Parathyroid adenoma (tissue), 2 donors: ENCODE measurements around the gene TBXAS1.

Source experiments
- H2AFZ ChIP-seq: fragments of 300-600 bp; sonication (generic); one replicate; pipeline ENCODE4 v1.7.0; 2017; ENCODE audit warnings: antibody characterized with exemption, mild to moderate bottlenecking
- H3K27ac ChIP-seq: fragments of 300-600 bp; sonication (generic); one replicate; pipeline ENCODE4 v1.7.0; 2017
- H3K27me3 ChIP-seq: fragments of 300-600 bp; sonication (generic); one replicate; pipeline ENCODE4 v1.7.0; 2017; ENCODE audit warnings: low read length; ENCODE audit not compliant: control insufficient read depth, insufficient read depth
- H3K36me3 ChIP-seq: fragments of 300-600 bp; sonication (generic); one replicate; pipeline ENCODE4 v1.7.0; 2017; ENCODE audit warnings: low read length; ENCODE audit not compliant: control insufficient read depth, insufficient read depth
- H3K4me1 ChIP-seq: fragments of 300-600 bp; sonication (generic); one replicate; pipeline ENCODE4 v1.7.0; 2017; ENCODE audit warnings: control low read depth
- H3K4me2 ChIP-seq: fragments of 300-600 bp; sonication (generic); one replicate; pipeline ENCODE4 v1.7.0; 2017; ENCODE audit warnings: low read length
- H3K4me3 ChIP-seq: fragments of 300-600 bp; sonication (generic); one replicate; pipeline ENCODE4 v1.7.0; 2017; ENCODE audit warnings: low read depth, low read length
- H3K79me2 ChIP-seq: fragments of 300-600 bp; sonication (generic); one replicate; pipeline ENCODE4 v1.7.0; 2017; ENCODE audit warnings: control low read depth
- H3K9ac ChIP-seq: fragments of 300-600 bp; sonication (generic); one replicate; pipeline ENCODE4 v1.7.0; 2017; ENCODE audit warnings: mild to moderate bottlenecking
- H3K9me3 ChIP-seq: fragments of 300-600 bp; sonication (generic); one replicate; pipeline ENCODE4 v1.7.0; 2017; ENCODE audit warnings: low read length; ENCODE audit not compliant: control insufficient read depth
- TF ChIP-seq, protein P1 (sequence below): fragments of 300-600 bp; sonication (generic); IDR thresholded peaks from one replicate; pipeline ENCODE4 v1.7.0; 2017; ENCODE audit warnings: antibody characterized with exemption, mild to moderate bottlenecking
- donor health status: primary hyperparathyroidism.

TBXAS1 gene

DNA sequence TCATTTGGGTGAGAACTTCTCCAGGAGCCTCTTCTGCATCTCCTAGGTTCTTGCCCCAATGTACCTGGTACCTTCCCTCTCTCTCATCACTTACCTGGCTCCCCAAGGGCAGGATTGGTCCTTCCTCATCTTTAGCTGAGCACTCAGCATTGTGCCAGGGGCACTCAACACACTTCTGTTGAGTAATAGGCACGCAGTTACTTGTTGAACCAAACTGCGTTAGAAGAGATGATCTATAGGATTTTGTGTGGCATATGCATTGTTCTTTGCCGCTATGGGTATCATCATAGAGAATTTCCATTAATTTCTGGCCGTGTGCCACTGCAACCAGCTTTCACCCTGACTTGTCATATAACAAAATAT lies 16.4 kb downstream of the TBXAS1 start:
- H3K9ac ChIP-seq: no peak overlapping the region
- H3K4me3 ChIP-seq: no peak overlapping the region
- no peaks in the 10 kb centered on the region for H3K36me3 ChIP-seq
- no peaks in the 10 kb centered on the region for H3K9me3 ChIP-seq
- no peaks in the 10 kb centered on the region for H3K27me3 ChIP-seq
- no peak overlapping the region for H3K27ac ChIP-seq
- no peaks in the 10 kb centered on the region for H3K4me1 ChIP-seq
- no peaks in the 10 kb centered on the region for H3K79me2 ChIP-seq
- no peak overlapping the region for H3K4me2 ChIP-seq
- TF ChIP-seq, protein P1, sequence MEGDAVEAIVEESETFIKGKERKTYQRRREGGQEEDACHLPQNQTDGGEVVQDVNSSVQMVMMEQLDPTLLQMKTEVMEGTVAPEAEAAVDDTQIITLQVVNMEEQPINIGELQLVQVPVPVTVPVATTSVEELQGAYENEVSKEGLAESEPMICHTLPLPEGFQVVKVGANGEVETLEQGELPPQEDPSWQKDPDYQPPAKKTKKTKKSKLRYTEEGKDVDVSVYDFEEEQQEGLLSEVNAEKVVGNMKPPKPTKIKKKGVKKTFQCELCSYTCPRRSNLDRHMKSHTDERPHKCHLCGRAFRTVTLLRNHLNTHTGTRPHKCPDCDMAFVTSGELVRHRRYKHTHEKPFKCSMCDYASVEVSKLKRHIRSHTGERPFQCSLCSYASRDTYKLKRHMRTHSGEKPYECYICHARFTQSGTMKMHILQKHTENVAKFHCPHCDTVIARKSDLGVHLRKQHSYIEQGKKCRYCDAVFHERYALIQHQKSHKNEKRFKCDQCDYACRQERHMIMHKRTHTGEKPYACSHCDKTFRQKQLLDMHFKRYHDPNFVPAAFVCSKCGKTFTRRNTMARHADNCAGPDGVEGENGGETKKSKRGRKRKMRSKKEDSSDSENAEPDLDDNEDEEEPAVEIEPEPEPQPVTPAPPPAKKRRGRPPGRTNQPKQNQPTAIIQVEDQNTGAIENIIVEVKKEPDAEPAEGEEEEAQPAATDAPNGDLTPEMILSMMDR: no peak
- H2AFZ ChIP-seq: no peak overlapping the region

DNA sequence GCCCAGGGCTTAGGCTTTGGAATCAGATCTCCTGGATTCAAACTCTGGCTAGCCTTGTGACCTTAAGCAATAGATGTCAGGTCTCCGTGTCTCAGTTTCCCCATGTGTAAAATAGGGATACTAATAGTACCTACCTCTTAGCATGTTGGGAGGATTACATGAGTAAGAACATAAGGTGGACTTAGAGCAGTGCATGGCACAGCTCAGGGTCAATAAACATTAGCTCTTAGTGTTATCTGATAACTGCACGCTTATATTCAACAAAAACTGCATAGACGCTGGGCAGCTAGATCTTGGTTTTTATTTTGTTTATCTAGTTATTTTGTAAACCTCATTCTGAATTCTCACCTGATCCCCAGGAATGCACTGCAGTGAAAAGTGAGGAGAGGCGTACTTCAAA lies 17.2 kb downstream of the TBXAS1 start:
- Histone ChIP-seq H3K9me3 (no peaks in the 10 kb centered on the region), H3K4me3 (no peak overlapping the region), H3K27me3 (no peaks in the 10 kb centered on the region), H3K27ac (no peak overlapping the region), H3K4me1 (no peaks in the 10 kb centered on the region), H3K4me2 (no peak overlapping the region), H3K36me3 (no peaks in the 10 kb centered on the region), H2AFZ (no peak overlapping the region), H3K9ac (no peak overlapping the region), H3K79me2 (no peaks in the 10 kb centered on the region)
- TF ChIP-seq, protein P1: no peak

DNA sequence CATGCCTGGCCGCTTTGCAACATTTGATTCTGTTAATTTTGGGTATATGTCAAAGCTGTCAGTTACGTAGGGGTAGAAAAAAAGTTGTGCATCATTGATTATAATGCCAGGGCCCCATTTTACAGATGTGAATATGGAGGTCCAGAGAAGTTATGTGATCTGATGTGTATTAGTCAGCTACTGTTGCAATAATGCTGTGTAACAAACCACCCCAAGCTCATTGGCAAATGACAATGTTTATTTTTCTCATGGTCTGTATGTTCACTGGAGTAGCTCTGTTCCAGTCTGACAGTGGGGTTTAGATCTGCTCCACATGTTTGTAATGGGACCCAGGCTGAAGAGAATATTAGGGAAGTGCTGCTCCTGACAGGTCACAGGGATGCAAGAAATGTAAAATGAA lies 19.2 kb downstream of the TBXAS1 start:
- Histone ChIP-seq H3K9ac (no peak overlapping the region), H3K4me2 (no peak overlapping the region), H3K79me2 (no peaks in the 10 kb centered on the region), H3K4me1 (no peaks in the 10 kb centered on the region), H3K36me3 (no peaks in the 10 kb centered on the region), H3K27me3 (no peaks in the 10 kb centered on the region), H3K27ac (no peak overlapping the region), H2AFZ (no peak overlapping the region), H3K4me3 (no peak overlapping the region), H3K9me3 (no peaks in the 10 kb centered on the region)
- TF ChIP-seq, protein P1: no peak

DNA sequence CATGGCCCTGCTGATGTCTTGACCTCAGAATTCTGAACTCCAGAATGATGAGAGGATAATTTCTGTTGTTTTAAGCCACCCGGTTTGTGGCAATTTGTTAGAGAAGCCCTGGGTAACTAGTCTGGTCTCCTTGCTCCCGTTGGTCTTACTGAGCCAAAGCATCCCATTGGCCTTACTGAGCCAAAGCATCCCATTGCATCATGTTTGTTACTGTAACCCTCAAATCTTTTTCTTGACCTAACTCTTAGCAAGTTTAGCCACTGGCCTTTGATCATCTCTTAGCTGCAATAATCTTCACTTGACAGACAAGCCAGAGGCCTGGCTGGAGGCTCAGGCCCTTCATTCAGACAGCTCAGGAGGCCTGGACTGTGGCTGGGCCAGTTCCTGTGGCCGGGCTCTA lies 21.8 kb downstream of the TBXAS1 start:
- Histone ChIP-seq H3K4me3 (no peak overlapping the region), H2AFZ (no peak overlapping the region), H3K4me2 (no peak overlapping the region), H3K9me3 (no peaks in the 10 kb centered on the region), H3K4me1 (no peaks in the 10 kb centered on the region), H3K27me3 (no peaks in the 10 kb centered on the region), H3K79me2 (no peaks in the 10 kb centered on the region), H3K36me3 (no peaks in the 10 kb centered on the region), H3K27ac (no peak overlapping the region), H3K9ac (no peak overlapping the region)
- TF ChIP-seq, protein P1: no peak

DNA sequence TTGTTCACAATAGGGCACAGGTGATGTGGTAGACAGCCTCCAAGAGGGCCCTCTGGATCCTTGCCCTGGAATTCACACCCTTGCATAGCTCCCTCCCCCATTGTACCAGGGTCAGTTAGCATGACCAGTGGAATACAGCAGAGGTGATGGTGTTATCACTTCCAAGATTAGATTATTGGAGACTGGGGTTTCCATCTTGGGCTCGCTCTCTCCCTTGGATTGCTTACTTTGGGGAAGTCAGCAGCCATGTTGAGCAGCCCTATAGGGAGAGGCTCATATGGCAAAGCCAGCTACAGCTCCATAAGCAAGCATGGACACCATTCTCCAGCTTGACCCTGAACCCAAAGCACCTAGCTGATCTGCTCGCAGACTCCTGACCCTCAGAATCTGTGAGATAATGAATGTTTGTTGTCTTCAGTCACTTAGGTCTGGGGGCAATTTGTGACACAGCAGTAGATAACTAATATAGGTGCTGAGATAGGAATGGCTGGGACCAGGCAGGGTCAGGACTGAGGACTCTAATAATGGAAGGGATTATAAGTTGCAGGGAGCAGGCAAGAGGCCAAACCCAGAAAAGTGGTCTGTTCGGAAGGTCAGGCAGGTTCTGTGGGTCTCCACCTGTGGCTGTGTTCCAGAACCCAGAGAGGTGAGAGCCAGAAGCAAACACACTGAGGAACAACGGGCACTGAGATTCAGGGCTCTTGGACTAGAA lies 22.9 kb downstream of the TBXAS1 start:
- Histone ChIP-seq H3K4me3 (no peak overlapping the region), H3K79me2 (no peaks in the 10 kb centered on the region), H2AFZ (no peak overlapping the region), H3K9me3 (no peaks in the 10 kb centered on the region), H3K27me3 (no peaks in the 10 kb centered on the region), H3K4me2 (no peak overlapping the region), H3K4me1 (no peaks in the 10 kb centered on the region), H3K9ac (no peak overlapping the region), H3K27ac (no peak overlapping the region), H3K36me3 (no peaks in the 10 kb centered on the region)
- TF ChIP-seq, protein P1: no peak
